ENCODE results near the gene CCDC134.
A peak's percentile ranks its signal among the peaks of the same experiment; 100 is the strongest.

The CCDC134 gene

DNA sequence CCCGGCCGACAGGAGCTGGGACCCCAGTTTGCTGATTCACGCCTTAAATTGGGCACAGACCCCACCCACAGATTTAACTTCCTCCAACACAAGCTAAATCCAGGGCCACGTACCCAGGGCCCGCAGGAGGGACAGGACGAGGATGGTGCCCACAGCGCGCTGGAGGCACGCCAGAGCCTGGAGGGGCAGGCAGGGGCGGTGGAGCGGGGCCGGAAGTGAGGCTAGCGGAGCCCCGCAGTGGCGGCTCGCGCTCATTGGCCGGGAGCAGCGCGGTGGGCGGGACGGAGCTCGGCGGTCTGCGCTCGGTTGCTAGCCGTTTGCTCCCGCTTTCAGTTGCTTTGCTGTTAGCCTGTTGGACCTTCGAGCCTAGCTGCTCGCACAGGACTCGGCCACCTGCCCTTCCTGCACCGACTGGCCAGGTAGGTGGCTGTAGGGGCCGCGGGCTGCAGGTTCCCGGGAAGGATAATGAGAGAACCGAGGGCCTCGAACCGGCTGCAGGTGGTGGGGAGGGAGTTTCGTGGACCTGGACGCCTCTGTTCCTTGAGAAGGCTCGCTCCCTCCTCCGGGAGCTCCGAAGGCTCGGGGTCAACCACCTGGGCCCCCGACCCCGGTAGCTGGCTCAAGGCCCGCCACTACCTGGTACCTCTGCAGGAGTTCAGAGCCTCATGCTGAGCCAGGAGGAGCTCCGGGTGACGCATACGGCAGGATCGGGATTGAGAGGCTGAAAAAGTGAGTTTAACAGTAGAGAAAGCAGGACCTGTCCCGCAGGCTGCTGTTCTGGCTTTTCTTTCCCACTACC, at the start of gene CCDC134:
CCDC134 (plus strand) TSS at position 332 of the 799 bp plus-strand sequence. CDS start 8,212 bp downstream, outside the sequence.
- H3K4me3 ChIP-seq: peak within 1 kb of the TSS; percentile 59 to 92 (median 71)
- H3K27ac ChIP-seq: peak within 1 kb of the TSS; percentile 57 to 92 (median 87)

DNA sequence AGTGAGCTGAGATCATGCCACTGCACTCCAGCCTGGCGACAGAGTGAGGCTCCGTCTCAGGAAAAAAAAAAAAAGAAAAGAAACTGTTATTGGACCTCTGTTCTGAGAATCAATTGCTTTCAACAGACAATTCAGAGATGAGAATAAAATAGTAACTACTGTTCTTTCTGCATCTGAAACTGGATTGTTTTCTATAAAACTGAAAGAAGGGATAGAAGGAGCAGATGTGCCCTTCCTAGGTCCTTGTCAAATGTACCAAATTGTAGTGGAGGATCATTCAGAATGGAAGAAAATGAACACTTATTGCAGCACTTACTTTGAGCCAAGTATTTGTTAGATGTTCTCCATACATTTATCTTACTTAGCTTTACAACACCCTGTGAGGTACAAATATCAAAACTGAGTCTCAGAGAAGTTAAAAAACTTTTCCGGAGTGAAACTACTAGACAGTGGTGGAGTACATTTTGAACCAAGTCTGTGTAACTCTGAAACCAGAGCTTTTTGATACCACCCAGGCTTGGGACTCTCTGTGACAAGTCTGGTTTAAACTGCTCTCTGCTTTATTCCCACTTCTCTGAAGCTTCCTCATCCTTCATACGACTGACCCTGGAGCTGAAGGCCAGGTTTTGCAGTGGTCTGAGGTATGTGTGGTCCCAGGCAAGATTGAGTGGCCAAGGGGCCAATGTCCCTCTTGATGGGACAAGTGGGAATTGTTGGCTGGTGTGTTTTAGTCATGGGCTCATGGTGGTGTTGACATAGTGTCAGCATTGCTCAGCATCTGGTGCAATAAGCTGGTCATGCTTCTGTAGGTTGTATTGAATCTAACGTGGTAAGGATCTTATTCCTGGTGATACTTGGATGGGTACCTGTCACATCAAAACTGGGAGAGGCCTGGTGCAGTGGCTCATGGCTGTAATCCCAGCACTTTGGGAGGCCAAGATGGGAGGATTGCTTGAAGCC, 48.2 kb upstream of the CCDC134 start:
- no peak overlapping the region for H3K4me3 ChIP-seq
- no peak overlapping the region for H3K27ac ChIP-seq

DNA sequence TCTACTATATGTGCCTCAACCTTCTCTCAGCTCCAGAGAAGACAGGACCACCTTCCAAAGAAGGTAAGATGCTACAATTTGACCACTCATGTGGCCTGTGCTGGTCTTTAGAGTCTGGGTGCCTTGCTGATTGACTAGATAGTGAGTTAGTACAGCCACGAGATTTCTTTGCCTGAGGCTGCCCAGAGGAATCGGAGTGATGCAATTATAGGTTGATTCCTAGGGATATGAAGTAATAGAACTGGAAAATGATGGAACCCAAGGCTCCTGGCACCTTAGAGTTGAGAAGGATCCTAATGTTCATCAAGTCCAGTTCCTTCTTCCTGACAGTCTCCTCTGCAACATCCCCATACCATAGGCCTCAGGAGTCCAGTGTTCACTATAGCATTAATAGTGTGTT, 46.5 kb upstream of the CCDC134 start:
- Histone ChIP-seq H3K27ac (no peak overlapping the region), H3K4me3 (no peak overlapping the region)

- no peak overlapping the region for H3K4me3 ChIP-seq
- no peak overlapping the region for H3K27ac ChIP-seq
These were observed 43.0 kb upstream of the CCDC134 start for GRCh38 chr22:41757502-41757901.

DNA sequence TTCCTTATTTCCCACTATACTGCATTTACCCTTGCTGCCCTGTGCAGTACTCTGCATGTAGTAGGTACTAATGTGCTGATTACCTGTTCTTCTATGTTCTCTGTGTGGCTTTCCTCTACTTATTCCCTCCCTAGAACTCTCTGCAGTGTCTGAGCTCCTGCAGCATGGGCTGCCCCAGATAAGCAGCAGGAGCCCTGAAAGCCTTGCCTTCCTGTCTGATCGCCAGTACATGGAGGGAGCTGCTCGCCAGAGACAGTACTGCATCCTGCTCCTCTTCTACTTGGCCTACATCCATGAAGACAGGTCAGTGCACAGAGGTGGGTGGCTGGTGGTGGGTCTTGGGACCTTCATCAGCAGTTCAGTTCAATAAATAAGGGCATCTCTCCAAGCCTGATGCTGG, 42.2 kb upstream of the CCDC134 start:
- no peak overlapping the region for H3K4me3 ChIP-seq
- no peak overlapping the region for H3K27ac ChIP-seq

GRCh38 chr22:41762980-41763779, 37.3 kb upstream of the CCDC134 start:
- H3K4me3 ChIP-seq: no peak overlapping the region
- H3K27ac ChIP-seq: no peak overlapping the region

GRCh38 chr22:41766476-41766875, 34.0 kb upstream of the CCDC134 start:
- Histone ChIP-seq H3K4me3 (no peak overlapping the region), H3K27ac (no peak overlapping the region)

DNA sequence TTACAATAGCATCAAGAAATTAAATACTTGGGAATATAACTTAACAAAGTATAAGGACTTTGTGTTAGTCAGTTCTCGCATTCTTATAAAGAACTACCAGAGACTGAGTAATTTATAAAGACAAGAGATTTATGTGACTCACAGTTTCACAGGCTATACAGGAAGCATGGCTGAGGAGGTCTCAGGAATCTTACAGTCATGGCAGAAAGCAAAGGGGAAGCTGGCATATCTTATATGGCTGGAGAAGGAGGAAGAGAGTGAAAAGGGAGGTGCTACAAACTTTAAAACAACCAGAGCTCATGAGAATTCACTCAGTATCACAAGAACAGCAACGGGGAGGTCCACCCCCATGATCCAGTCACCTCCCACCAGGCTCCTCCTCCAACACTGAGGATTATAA, 32.0 kb upstream of the CCDC134 start:
- Histone ChIP-seq H3K27ac (no peak overlapping the region), H3K4me3 (no peak overlapping the region)

DNA sequence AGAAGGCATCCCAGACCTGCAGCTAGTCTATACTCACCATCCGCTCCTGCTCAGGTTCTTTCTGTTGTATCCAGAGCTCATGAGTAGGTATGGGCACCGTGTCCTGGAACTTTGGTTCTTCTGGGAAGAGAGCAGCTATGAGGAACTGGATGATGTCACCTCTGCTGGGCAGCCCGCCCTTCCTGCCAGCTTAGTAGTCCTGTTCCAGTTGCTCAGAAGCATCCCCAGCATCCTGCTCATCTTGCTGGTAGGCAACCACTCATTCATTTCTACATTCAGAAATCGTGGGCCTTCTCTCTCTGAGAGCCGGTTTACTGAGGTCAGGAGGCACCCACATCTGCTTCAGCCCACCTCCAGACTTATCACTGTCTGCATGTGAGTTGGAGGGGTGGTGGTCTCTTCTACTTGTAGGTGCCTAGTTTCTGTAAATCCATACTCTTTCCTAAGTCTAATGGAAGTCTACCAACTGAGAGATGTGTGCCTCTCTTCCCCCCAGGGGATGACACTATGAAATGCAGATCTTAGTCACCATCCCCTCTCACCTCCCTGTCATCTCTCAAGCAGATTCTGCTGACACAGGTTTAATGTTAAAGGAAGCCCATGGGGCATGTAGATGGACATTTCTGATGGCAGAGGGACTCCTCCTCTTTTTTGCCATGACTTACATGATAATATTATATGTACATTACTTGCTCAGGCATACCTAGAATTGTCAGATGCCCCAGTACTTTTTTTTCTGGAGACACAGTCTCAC, 29.6 kb upstream of the CCDC134 start:
- H3K27ac ChIP-seq: no peak overlapping the region
- no peak overlapping the region for H3K4me3 ChIP-seq

DNA sequence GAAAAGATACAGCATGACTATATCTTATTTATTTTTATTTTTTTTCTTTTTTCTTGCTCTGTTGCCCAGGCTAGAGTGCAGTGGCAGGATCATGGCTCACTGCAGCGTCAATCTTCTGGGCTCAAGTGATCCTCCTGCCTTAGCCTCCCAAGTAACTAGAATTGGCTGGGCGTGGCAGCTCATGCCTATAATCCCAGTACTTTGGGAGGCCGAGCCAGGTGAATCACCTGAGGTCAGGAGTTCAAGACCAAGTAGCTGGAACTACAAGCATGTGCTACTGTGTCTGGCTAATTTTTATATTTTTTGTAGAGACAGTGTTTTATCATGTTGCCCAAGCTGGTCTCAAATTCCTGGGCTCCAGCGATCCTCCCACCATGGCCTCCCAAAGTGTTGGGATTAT, 28.3 kb upstream of the CCDC134 start:
- no peak overlapping the region for H3K27ac ChIP-seq
- H3K4me3 ChIP-seq: no peak overlapping the region

DNA sequence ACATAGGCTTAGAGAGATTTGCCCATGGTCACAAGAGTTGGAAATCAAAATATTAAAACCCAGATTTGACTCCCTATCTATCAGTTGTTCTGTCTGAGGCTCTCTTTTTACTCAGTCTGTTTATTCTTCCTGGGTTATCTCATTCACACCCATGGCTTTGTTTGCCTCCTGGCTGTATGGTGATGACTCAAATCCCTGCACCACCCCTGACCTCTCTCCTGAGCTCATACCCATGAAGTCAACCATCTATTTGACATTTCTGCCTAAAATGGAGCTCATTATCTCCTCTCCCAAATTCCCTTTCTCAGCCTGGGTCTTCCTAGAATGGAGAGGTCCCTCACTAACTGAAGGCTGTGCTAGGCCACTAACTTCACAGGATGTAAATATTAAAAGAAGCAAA, 27.8 kb upstream of the CCDC134 start:
- no peak overlapping the region for H3K27ac ChIP-seq

GRCh38 chr22:41775338-41775737, 25.1 kb upstream of the CCDC134 start:
- no peak overlapping the region for H3K27ac ChIP-seq
- no peak overlapping the region for H3K4me3 ChIP-seq

More for the DNA sequence above, 27.8 kb upstream of the CCDC134 start:
- H3K4me3 ChIP-seq: no peak overlapping the region

DNA sequence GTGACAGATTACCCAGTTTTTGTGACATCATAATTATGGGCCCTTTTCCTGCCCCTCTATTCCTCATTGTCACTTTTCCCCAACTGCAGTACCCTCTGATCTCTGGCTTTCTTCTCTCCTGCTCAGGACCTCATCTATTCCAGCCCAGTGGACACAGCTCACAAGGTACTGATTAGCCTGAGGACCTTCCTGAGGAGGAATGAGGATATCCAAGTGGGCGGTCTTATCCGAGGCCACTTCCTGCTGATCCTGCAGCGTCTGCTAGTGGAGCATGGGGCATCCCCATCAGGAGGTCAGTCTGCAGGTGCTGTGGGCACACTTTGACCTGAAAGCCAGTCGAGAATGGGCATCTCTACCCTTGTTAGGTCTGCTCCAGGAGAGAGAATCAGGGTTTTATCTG, 24.5 kb upstream of the CCDC134 start:
- H3K27ac ChIP-seq: no peak overlapping the region

GRCh38 chr22:41776381-41776780, 24.1 kb upstream of the CCDC134 start:
- H3K27ac ChIP-seq: no peak overlapping the region

More for the DNA sequence above, 24.5 kb upstream of the CCDC134 start:
- H3K4me3 ChIP-seq: no peak overlapping the region

DNA sequence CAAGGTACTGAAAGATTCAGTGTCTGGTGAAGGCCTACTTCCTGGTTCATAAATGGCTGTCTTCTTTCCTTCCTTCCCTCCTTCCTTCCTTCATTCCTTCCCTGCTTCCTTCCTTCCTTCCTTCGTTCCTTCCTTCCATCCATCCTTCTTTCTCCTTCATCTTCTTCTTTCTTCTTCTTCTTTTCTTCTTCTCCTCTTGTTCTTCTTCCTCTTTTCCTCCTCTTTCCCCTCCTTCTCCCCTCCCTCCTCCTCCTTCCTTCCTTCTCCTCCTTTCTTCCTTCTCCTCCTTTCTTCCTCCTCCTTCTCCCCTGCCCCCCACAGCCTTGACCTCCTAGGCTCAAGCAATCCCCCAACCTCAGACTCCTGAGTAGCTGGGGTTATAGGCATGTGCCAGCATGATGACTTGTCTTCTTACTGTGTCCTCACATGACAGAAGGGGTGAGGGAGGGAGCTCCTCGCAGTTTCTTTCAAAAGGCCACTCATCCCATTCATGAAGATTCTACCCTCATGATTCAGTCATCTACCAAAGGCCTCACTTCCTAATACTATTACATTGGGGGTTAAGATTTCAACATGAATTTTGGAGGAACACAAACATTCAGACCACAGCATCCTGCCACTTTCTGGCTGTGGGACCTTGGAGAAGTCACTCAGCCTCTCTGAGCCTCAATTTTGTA, 22.6 kb upstream of the CCDC134 start:
- Histone ChIP-seq H3K27ac (no peak overlapping the region), H3K4me3 (no peak overlapping the region)

More at GRCh38 chr22:41776381-41776780, 24.1 kb upstream of the CCDC134 start:
- H3K4me3 ChIP-seq: no peak overlapping the region

GRCh38 chr22:41779929-41780505, 20.5 kb upstream of the CCDC134 start:
- Histone ChIP-seq H3K4me3 (no peak overlapping the region), H3K27ac (peak overlapping the region in 8 of 21 experiments; percentile 11 to 95 (median 80))

GRCh38 chr22:41780746-41781505, 19.6 kb upstream of the CCDC134 start:
- Histone ChIP-seq H3K4me3 (peak overlapping the region in 5 of 7 experiments; percentile 10 to 39 (median 20)), H3K27ac (peak overlapping the region in 19 of 21 experiments; percentile 10 to 95 (median 69))
